Neural progenitor cell (in vitro differentiated cells): ENCODE measurements around the gene GXYLT2. TPM values are rescaled to one million over a fixed set of nuclear protein-coding genes. Genes with fewer than 3 reads are reported as not detected.

Source experiments
- DNase-seq: peaks from one replicate; pipeline ENCODE4 v3.0.0-alpha.2; 2016; ENCODE audit warnings: low spot score
- H2AFZ ChIP-seq: fragments of 200-600 bp; sonication (generic); replicated peaks from 2 replicates; pipeline ENCODE4 v1.6.1; 2016; ENCODE audit warnings: antibody characterized with exemption
- H3F3A ChIP-seq: fragments of 200-600 bp; sonication (generic); 2 replicates; pipeline ENCODE4 v1.6.1; 2016; ENCODE audit warnings: antibody characterized with exemption, low read depth
- H3K27ac ChIP-seq: fragments of 200-600 bp; sonication (generic); 2 replicates; pipeline ENCODE4 v1.5.1; 2016; ENCODE audit warnings: mild to moderate bottlenecking
- H3K27me3 ChIP-seq: fragments of 200-600 bp; sonication (generic); 2 replicates; pipeline ENCODE4 v1.6.1; 2016; ENCODE audit warnings: mild to moderate bottlenecking, moderate library complexity
- H3K36me3 ChIP-seq: fragments of 200-600 bp; sonication (generic); 2 replicates; pipeline ENCODE4 v1.5.1; 2016
- H3K4me1 ChIP-seq: fragments of 200-600 bp; sonication (generic); 2 replicates; pipeline ENCODE4 v1.6.1; 2016; ENCODE audit warnings: mixed run types
- H3K4me2 ChIP-seq: fragments of 200-600 bp; sonication (generic); 2 replicates; pipeline ENCODE4 v1.6.1; 2016
- H3K4me3 ChIP-seq: fragments of 200-600 bp; sonication (generic); 2 replicates; pipeline ENCODE4 v1.5.1; 2016
- H3K79me2 ChIP-seq: fragments of 200-600 bp; sonication (generic); 2 replicates; pipeline ENCODE4 v1.6.1; 2016; ENCODE audit warnings: low read depth
- H3K9ac ChIP-seq: fragments of 200-600 bp; sonication (generic); 2 replicates; pipeline ENCODE4 v1.6.1; 2016
- H3K9me3 ChIP-seq: fragments of 200-600 bp; sonication (generic); 2 replicates; pipeline ENCODE4 v1.5.1; 2016; ENCODE audit warnings: low read depth
- H4K20me1 ChIP-seq: fragments of 200-600 bp; sonication (generic); 2 replicates; pipeline ENCODE4 v1.6.1; 2016; ENCODE audit warnings: low read depth
- H3K27ac Mint-ChIP-seq: 3 replicates; pipeline ENCODE4 v1.8.0; 2021; ENCODE audit warnings: mixed read lengths
- H3K27me3 Mint-ChIP-seq: 2 replicates; pipeline ENCODE4 v1.8.0; 2022; ENCODE audit warnings: low read depth, mild to moderate bottlenecking, inconsistent platforms, moderate library complexity, mixed read lengths; ENCODE audit not compliant: insufficient read depth
- H3K36me3 Mint-ChIP-seq: 3 replicates; pipeline ENCODE4 v1.8.0; 2021; ENCODE audit warnings: mixed read lengths
- H3K4me1 Mint-ChIP-seq: 3 replicates; pipeline ENCODE4 v1.8.0; 2021; ENCODE audit warnings: mixed read lengths
- H3K4me3 Mint-ChIP-seq: 3 replicates; pipeline ENCODE4 v1.8.0; 2021; ENCODE audit warnings: mild to moderate bottlenecking, moderate library complexity, mixed read lengths
- H3K9me3 Mint-ChIP-seq: 3 replicates; pipeline ENCODE4 v1.8.0; 2020; ENCODE audit warnings: mixed read lengths
- EZH2 ChIP-seq: fragments of 200-600 bp; sonication (generic); IDR thresholded peaks from 2 replicates; pipeline ENCODE4 v1.6.1; 2017; ENCODE audit warnings: antibody characterized with exemption, mild to moderate bottlenecking, moderate library complexity
- EZH2phosphoT487 ChIP-seq: fragments of 200-600 bp; sonication (generic); IDR thresholded peaks from 2 replicates; pipeline ENCODE4 v1.6.1; 2017; ENCODE audit warnings: antibody characterized with exemption
- total RNA-seq: library from RNA; depleted of rRNA; stranded (reverse); fragments of >200 nt; gene quantifications from 2 replicates; pipeline ENCODE4 v1.2.3, GENCODE V29; 2015; ENCODE audit warnings: low replicate concordance
- TF ChIP-seq, protein P1 (sequence below): fragments of 200-600 bp; sonication (generic); IDR thresholded peaks from 2 replicates; pipeline ENCODE4 v1.5.1; 2017; ENCODE audit warnings: antibody characterized with exemption, mild to moderate bottlenecking

The GXYLT2 gene
- total RNA-seq, 1 donor from 2014 or later = 3.6 TPM

GRCh38 chr3:72907731-72908620, 20.1 kb downstream of the GXYLT2 start:
- Mint-ChIP-seq H3K27me3 (peaks cover 13% of the 10 kb centered on the region), H3K27ac (no peak overlapping the region), H3K9me3 (no peaks in the 10 kb centered on the region), H3K36me3 (no peaks in the 10 kb centered on the region), H3K4me3 (no peak overlapping the region), H3K4me1 (peaks cover 6% of the 10 kb centered on the region)
- Histone ChIP-seq H3F3A (no peaks in the 10 kb centered on the region), H3K4me1 (peaks cover 3% of the 10 kb centered on the region), H3K9me3 (no peaks in the 10 kb centered on the region), H3K79me2 (no peaks in the 10 kb centered on the region), H3K9ac (no peak overlapping the region), H3K4me3 (no peak overlapping the region), H3K36me3 (no peaks in the 10 kb centered on the region), H3K4me2 (no peak overlapping the region), H3K27ac (no peak overlapping the region), H3K27me3 (no peaks in the 10 kb centered on the region), H2AFZ (no peak overlapping the region), H4K20me1 (no peaks in the 10 kb centered on the region)
- DNase-seq = no peak
- TF ChIP-seq, protein P1, sequence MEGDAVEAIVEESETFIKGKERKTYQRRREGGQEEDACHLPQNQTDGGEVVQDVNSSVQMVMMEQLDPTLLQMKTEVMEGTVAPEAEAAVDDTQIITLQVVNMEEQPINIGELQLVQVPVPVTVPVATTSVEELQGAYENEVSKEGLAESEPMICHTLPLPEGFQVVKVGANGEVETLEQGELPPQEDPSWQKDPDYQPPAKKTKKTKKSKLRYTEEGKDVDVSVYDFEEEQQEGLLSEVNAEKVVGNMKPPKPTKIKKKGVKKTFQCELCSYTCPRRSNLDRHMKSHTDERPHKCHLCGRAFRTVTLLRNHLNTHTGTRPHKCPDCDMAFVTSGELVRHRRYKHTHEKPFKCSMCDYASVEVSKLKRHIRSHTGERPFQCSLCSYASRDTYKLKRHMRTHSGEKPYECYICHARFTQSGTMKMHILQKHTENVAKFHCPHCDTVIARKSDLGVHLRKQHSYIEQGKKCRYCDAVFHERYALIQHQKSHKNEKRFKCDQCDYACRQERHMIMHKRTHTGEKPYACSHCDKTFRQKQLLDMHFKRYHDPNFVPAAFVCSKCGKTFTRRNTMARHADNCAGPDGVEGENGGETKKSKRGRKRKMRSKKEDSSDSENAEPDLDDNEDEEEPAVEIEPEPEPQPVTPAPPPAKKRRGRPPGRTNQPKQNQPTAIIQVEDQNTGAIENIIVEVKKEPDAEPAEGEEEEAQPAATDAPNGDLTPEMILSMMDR = no peak
- TF ChIP-seq EZH2 (no peak), EZH2phosphoT487 (no peak)

DNA sequence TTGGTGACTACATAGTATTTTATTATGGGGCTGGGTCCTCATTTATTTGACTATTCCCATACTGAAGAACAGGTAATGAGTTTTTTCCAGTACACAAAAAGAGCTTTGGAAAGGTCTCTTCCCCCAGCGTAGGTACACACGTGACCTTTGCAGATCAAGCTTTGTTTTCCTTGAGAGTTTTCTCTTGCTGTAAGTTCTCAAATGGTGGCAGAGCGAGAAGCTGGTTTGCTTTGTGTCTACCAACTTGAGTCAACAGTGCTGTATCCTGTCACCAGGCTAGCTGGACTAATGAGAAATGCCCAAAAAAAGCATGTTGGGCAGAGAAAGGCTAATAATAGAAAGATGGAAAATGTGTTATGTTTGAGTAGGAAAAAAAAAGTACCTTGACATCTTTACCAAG, 21.7 kb downstream of the GXYLT2 start:
- Mint-ChIP-seq H3K27me3 (peaks cover 4% of the 10 kb centered on the region), H3K27ac (no peak overlapping the region), H3K9me3 (no peaks in the 10 kb centered on the region), H3K4me1 (peaks cover 4% of the 10 kb centered on the region), H3K36me3 (no peaks in the 10 kb centered on the region), H3K4me3 (no peak overlapping the region)
- Histone ChIP-seq H3K4me1 (peaks cover 3% of the 10 kb centered on the region), H4K20me1 (no peaks in the 10 kb centered on the region), H3K36me3 (no peaks in the 10 kb centered on the region), H3K4me3 (no peak overlapping the region), H3K4me2 (no peak overlapping the region), H3K27me3 (no peaks in the 10 kb centered on the region), H3F3A (no peaks in the 10 kb centered on the region), H3K9ac (no peak overlapping the region), H2AFZ (no peak overlapping the region), H3K27ac (no peak overlapping the region), H3K79me2 (no peaks in the 10 kb centered on the region), H3K9me3 (no peaks in the 10 kb centered on the region)
- no peak for TF ChIP-seq EZH2
- TF ChIP-seq, protein P1 = no peak
- no peak for DNase-seq

- no peak for DNase-seq
- Histone ChIP-seq H3K27me3 (no peaks in the 10 kb centered on the region), H3K36me3 (no peaks in the 10 kb centered on the region), H2AFZ (no peak overlapping the region), H3K9me3 (no peaks in the 10 kb centered on the region), H3K4me1 (no peaks in the 10 kb centered on the region), H3K9ac (no peak overlapping the region), H4K20me1 (no peaks in the 10 kb centered on the region), H3K4me2 (no peak overlapping the region), H3K4me3 (no peak overlapping the region), H3K79me2 (no peaks in the 10 kb centered on the region), H3F3A (no peaks in the 10 kb centered on the region), H3K27ac (no peak overlapping the region)
- Mint-ChIP-seq H3K36me3 (no peaks in the 10 kb centered on the region), H3K9me3 (no peaks in the 10 kb centered on the region), H3K27ac (no peak overlapping the region), H3K4me1 (peaks cover 4% of the 10 kb centered on the region), H3K27me3 (peaks cover 2% of the 10 kb centered on the region), H3K4me3 (no peak overlapping the region)
- TF ChIP-seq EZH2phosphoT487 (no peak), EZH2 (no peak)
- TF ChIP-seq, protein P1 = no peak
These were observed 24.7 kb downstream of the GXYLT2 start for GRCh38 chr3:72912532-72912931.
